Measurements from ENCODE around the gene PLCD1. TPM values are rescaled to one million over a fixed set of nuclear protein-coding genes. Genes with fewer than 3 reads are reported as not detected.

The PLCD1 gene
- total and polyA plus RNA-seq, 5 donors from 2014 or later: 26.2 to 47.5 (median 29.7) TPM

DNA sequence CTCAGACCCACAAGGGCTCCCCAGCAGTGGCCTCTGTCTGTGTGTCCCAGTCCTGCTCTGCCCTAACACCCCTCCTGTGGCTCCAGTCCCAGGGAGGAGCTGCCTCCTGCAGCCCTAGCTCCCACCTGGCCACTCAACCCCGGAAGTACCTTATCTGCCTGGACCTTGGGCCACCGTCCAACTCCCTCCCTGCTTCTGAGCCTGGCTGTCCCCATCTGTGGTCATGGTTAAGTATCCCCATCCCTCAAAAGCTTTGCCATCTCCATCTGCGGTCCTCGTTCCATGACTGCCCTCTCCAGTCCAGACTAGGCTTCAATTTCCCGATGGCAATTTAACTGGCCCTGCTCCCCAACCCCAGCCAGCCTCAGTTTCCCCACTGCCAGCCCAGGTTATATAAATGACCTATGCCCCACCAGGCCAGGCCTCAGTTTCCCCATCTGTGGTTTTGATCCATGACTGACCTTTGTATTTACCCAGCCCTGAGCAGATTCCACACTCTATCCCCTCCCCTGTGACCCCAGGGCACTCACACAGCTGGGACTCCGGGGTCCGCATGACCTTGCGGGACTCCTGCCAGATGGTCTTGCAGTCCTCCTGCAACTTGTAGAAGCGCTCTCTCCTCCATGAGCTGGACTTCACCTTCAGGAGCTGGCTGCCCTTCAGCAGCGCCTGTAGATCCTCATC lies 9.6 kb downstream of the PLCD1 start:
- Histone ChIP-seq H3K4me3 (ENCODE audit: low read depth, low read length) (no peak overlapping the region), H3K27ac (ENCODE audit: insufficient read depth, low read length, poor library complexity, severe bottlenecking) (no peak overlapping the region), H3K27me3 (ENCODE audit: control insufficient read depth, insufficient read depth, low read length) (no peaks in the 10 kb centered on the region), H3K36me3 (ENCODE audit: control insufficient read depth, insufficient read depth, low read length) (peaks cover 47% of the 10 kb centered on the region), H3K9me3 (ENCODE audit: control insufficient read depth in 2 of 2, low read length in 2 of 2) (peaks cover 0 to 10% of the 10 kb centered on the region in 2 experiments), H3K4me1 (ENCODE audit: control insufficient read depth, insufficient read depth, low read length, poor library complexity, severe bottlenecking) (peaks cover 25% of the 10 kb centered on the region)
- ATAC-seq (ENCODE audit: low read depth in 2 of 2) (no peak), DNase-seq (no peak)
- Mint-ChIP-seq H3K36me3 (peaks cover 50% of the 10 kb centered on the region), H3K4me3 (peak overlapping the region in 1 of 4 donors; percentile 33), H3K27ac (peak overlapping the region in 2 of 3 donors; percentile 32 to 94), H3K9me3 (peaks cover 0 to 11% (median 0%) of the 10 kb centered on the region in 7 donors), H3K27me3 (no peaks in the 10 kb centered on the region), H3K4me1 (peaks cover 0 to 43% (median 8%) of the 10 kb centered on the region in 4 donors)

DNA sequence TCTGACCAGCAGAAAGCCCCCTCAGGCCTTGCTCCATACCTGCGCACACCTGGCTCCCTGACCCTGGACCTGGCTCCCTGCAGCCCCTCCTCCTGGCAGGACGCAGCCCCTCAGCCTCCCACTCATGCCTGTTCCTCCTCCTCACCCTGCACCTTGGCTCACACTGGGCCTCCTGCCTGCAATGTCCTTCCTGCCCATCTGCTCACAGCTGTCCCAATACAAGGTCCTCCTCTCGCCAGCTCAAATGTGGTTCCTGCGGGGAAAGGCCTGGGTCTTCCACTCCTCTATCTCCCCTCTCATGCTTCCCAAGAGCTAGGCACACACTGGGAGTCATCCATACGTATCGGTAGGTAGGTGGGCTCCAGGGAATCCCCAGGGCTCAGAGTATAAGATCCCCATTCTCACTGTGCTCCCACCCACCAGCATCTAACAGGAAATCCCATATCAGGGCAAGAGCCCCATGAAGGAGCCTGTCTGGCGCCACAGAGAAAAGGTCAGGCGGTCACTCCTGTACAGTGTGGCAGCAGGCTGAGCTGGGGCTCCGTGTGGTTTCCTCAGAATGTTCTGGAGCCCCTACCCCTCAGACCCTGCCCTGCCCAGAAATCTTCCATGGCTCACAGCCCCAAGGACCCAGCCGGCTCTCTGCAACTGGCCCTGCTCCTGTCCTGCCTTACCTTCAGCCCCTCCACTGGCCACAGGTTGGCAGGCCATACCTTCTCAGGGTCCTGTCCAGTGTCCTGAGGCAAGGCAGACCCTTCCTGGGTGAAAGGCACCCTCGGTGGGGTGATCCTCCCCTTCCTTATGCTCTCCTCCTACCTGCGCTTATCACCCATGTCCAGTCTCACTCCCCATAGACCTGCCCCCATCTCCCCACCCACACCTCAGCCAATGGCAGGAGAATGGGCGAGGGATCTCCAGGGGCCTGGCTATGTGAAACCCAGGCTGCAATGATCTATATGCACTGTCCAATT lies 10.9 kb downstream of the PLCD1 start:
- peaks cover 0 to 11% (median 0%) of the 10 kb centered on the region in 7 donors for H3K9me3 Mint-ChIP-seq
- H3K36me3 Mint-ChIP-seq: peaks cover 58% of the 10 kb centered on the region
- ATAC-seq (ENCODE audit: low read depth in 2 of 2) (no peak), DNase-seq (no peak)
- Histone ChIP-seq H3K9me3 (ENCODE audit: control insufficient read depth in 2 of 2, low read length in 2 of 2) (peaks cover 0 to 10% of the 10 kb centered on the region in 2 experiments), H3K27ac (ENCODE audit: insufficient read depth, low read length, poor library complexity, severe bottlenecking) (no peak overlapping the region), H3K36me3 (ENCODE audit: control insufficient read depth, insufficient read depth, low read length) (peaks cover 49% of the 10 kb centered on the region), H3K27me3 (ENCODE audit: control insufficient read depth, insufficient read depth, low read length) (no peaks in the 10 kb centered on the region), H3K4me1 (ENCODE audit: control insufficient read depth, insufficient read depth, low read length, poor library complexity, severe bottlenecking) (peaks cover 17% of the 10 kb centered on the region), H3K4me3 (ENCODE audit: low read depth, low read length) (no peak overlapping the region)
- H3K4me1 Mint-ChIP-seq: peaks cover 0 to 33% (median 5%) of the 10 kb centered on the region in 4 donors
- H3K27ac Mint-ChIP-seq: no peak overlapping the region
- no peak overlapping the region for H3K4me3 Mint-ChIP-seq
- no peaks in the 10 kb centered on the region for H3K27me3 Mint-ChIP-seq

DNA sequence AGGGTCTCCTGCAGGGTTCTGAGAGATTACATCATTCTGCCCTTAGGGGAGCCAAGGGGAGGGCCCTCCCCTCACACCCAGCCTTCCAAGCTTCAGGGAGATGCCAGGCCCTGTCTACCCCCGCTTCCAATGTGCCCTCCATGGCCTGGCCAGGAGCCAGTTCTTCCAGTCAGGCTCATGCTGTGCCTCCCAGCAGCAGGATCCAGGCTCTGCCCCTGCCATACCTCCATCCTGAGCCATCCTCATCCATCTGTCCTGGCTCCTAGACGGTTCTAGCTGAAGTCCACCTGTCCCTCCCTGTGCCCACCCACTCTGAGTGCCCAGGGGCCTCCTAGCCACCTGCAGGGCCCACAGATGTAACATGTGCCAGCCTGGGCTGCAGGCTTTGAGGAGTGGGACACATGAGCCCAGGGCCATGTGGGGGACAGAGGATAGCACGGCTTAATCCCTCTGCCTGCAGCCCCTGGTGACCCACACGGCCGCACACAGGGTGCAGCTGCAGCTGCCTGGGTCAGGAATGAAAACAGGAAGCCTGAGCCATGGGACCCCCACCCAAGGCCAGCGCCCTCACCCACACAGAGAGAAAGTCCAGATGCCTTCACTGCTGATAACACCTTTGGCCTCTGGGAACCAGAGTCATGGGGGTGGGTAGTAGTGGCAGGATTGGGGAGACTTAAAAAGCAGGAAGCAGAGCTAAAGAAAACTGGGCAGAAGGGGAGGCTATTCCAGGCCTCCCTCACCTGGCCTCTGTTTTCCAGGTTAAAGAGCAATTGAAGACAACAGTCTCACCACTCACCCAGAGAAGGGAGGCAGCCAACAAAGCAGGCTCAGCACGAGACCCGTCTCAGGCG lies 11.8 kb downstream of the PLCD1 start:
- no peak overlapping the region for H3K4me3 ChIP-seq (ENCODE audit: low read depth, low read length)
- no peak for DNase-seq
- no peak overlapping the region for H3K4me3 Mint-ChIP-seq
- peaks cover 0 to 10% of the 10 kb centered on the region in 2 experiments for H3K9me3 ChIP-seq (ENCODE audit: control insufficient read depth in 2 of 2, low read length in 2 of 2)
- peaks cover 0 to 23% (median 2%) of the 10 kb centered on the region in 4 donors for H3K4me1 Mint-ChIP-seq
- no peak overlapping the region for H3K27ac Mint-ChIP-seq
- peaks cover 8% of the 10 kb centered on the region for H3K4me1 ChIP-seq (ENCODE audit: control insufficient read depth, insufficient read depth, low read length, poor library complexity, severe bottlenecking)
- ATAC-seq (ENCODE audit: low read depth in 2 of 2): no peak
- peaks cover 0 to 11% (median 0%) of the 10 kb centered on the region in 7 donors for H3K9me3 Mint-ChIP-seq
- no peak overlapping the region for H3K27ac ChIP-seq (ENCODE audit: insufficient read depth, low read length, poor library complexity, severe bottlenecking)
- no peaks in the 10 kb centered on the region for H3K27me3 ChIP-seq (ENCODE audit: control insufficient read depth, insufficient read depth, low read length)
- peaks cover 51% of the 10 kb centered on the region for H3K36me3 ChIP-seq (ENCODE audit: control insufficient read depth, insufficient read depth, low read length)
- H3K36me3 Mint-ChIP-seq: peaks cover 60% of the 10 kb centered on the region
- H3K27me3 Mint-ChIP-seq: no peaks in the 10 kb centered on the region

GRCh38 chr3:38016847-38017444 lies 12.5 kb downstream of the PLCD1 start:
- no peak for DNase-seq
- H3K4me3 Mint-ChIP-seq: no peak overlapping the region
- no peak overlapping the region for H3K4me3 ChIP-seq (ENCODE audit: low read depth, low read length)
- H3K27ac Mint-ChIP-seq: no peak overlapping the region
- H3K9me3 Mint-ChIP-seq: peaks cover 0 to 11% (median 0%) of the 10 kb centered on the region in 7 donors
- no peaks in the 10 kb centered on the region for H3K27me3 Mint-ChIP-seq
- no peak overlapping the region for H3K27ac ChIP-seq (ENCODE audit: insufficient read depth, low read length, poor library complexity, severe bottlenecking)
- peaks cover 0 to 18% (median 2%) of the 10 kb centered on the region in 4 donors for H3K4me1 Mint-ChIP-seq
- H3K27me3 ChIP-seq (ENCODE audit: control insufficient read depth, insufficient read depth, low read length): no peaks in the 10 kb centered on the region
- H3K36me3 Mint-ChIP-seq: peaks cover 60% of the 10 kb centered on the region
- ATAC-seq (ENCODE audit: low read depth in 2 of 2): no peak
- peaks cover 4% of the 10 kb centered on the region for H3K4me1 ChIP-seq (ENCODE audit: control insufficient read depth, insufficient read depth, low read length, poor library complexity, severe bottlenecking)
- H3K36me3 ChIP-seq (ENCODE audit: control insufficient read depth, insufficient read depth, low read length): peaks cover 51% of the 10 kb centered on the region
- peaks cover 0 to 10% of the 10 kb centered on the region in 2 experiments for H3K9me3 ChIP-seq (ENCODE audit: control insufficient read depth in 2 of 2, low read length in 2 of 2)

- H3K27ac Mint-ChIP-seq: no peak overlapping the region
- H3K9me3 Mint-ChIP-seq: peaks cover 0 to 11% (median 0%) of the 10 kb centered on the region in 7 donors
- peaks cover 51% of the 10 kb centered on the region for H3K36me3 ChIP-seq (ENCODE audit: control insufficient read depth, insufficient read depth, low read length)
These were observed 13.0 kb downstream of the PLCD1 start for GRCh38 chr3:38016410-38016809.

DNA sequence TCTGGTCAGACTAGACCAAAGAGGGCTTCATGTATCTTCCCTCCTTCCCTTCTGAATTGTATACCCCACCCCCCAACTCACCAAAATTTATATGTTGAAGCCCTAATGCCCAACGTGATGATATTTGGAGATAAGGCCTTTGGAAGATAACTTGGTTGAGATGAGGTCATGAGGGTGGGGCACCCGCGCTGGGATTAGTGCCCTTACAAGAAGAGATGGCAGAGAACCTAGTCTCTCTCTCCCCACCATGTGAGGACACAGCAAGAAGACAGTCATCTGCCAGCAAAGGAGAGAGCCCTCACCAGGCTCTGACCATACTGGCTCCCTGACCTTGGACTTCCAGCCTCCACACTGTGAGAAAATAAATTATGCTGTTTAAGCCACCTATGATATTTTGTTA lies 13.5 kb downstream of the PLCD1 start:
- peaks cover 0 to 11% (median 0%) of the 10 kb centered on the region in 7 donors for H3K9me3 Mint-ChIP-seq
- peak overlapping the region in 1 of 3 donors; percentile 48 for H3K27ac Mint-ChIP-seq
- no peaks in the 10 kb centered on the region for H3K27me3 Mint-ChIP-seq
- peaks cover 51% of the 10 kb centered on the region for H3K36me3 ChIP-seq (ENCODE audit: control insufficient read depth, insufficient read depth, low read length)
- no peak overlapping the region for H3K27ac ChIP-seq (ENCODE audit: insufficient read depth, low read length, poor library complexity, severe bottlenecking)
- ATAC-seq (ENCODE audit: low read depth in 2 of 2): no peak
- no peak for DNase-seq
- H3K9me3 ChIP-seq (ENCODE audit: control insufficient read depth in 2 of 2, low read length in 2 of 2): peaks cover 0 to 10% of the 10 kb centered on the region in 2 experiments
- H3K4me3 Mint-ChIP-seq: no peak overlapping the region
- no peak overlapping the region for H3K4me3 ChIP-seq (ENCODE audit: low read depth, low read length)
- H3K27me3 ChIP-seq (ENCODE audit: control insufficient read depth, insufficient read depth, low read length): no peaks in the 10 kb centered on the region
- H3K4me1 Mint-ChIP-seq: peaks cover 0 to 8% (median 2%) of the 10 kb centered on the region in 4 donors
- H3K4me1 ChIP-seq (ENCODE audit: control insufficient read depth, insufficient read depth, low read length, poor library complexity, severe bottlenecking): no peaks in the 10 kb centered on the region
- peaks cover 60% of the 10 kb centered on the region for H3K36me3 Mint-ChIP-seq

More at GRCh38 chr3:38016410-38016809, 13.0 kb downstream of the PLCD1 start:
- ATAC-seq (ENCODE audit: low read depth in 2 of 2) (no peak), DNase-seq (no peak)
- Mint-ChIP-seq H3K36me3 (peaks cover 60% of the 10 kb centered on the region), H3K4me3 (no peak overlapping the region), H3K27me3 (no peaks in the 10 kb centered on the region), H3K4me1 (peaks cover 0 to 12% (median 2%) of the 10 kb centered on the region in 4 donors)
- Histone ChIP-seq H3K9me3 (ENCODE audit: control insufficient read depth in 2 of 2, low read length in 2 of 2) (peaks cover 0 to 10% of the 10 kb centered on the region in 2 experiments), H3K4me1 (ENCODE audit: control insufficient read depth, insufficient read depth, low read length, poor library complexity, severe bottlenecking) (peaks cover 3% of the 10 kb centered on the region), H3K27me3 (ENCODE audit: control insufficient read depth, insufficient read depth, low read length) (no peaks in the 10 kb centered on the region), H3K4me3 (ENCODE audit: low read depth, low read length) (no peak overlapping the region), H3K27ac (ENCODE audit: insufficient read depth, low read length, poor library complexity, severe bottlenecking) (no peak overlapping the region)
